Stimulated activated CD4-positive, alpha-beta T cell treated with anti-CD3 and anti-CD28 coated beads, Interleukin-2, amount 100 ng/mL, for 4 hours (primary cell): ENCODE data around the gene EPHA4.

ENCODE experiments used
- DNase-seq: peaks from one replicate; pipeline ENCODE4 v3.0.0-alpha.2; 2020; ENCODE audit warnings: low read depth

The EPHA4 gene

DNA sequence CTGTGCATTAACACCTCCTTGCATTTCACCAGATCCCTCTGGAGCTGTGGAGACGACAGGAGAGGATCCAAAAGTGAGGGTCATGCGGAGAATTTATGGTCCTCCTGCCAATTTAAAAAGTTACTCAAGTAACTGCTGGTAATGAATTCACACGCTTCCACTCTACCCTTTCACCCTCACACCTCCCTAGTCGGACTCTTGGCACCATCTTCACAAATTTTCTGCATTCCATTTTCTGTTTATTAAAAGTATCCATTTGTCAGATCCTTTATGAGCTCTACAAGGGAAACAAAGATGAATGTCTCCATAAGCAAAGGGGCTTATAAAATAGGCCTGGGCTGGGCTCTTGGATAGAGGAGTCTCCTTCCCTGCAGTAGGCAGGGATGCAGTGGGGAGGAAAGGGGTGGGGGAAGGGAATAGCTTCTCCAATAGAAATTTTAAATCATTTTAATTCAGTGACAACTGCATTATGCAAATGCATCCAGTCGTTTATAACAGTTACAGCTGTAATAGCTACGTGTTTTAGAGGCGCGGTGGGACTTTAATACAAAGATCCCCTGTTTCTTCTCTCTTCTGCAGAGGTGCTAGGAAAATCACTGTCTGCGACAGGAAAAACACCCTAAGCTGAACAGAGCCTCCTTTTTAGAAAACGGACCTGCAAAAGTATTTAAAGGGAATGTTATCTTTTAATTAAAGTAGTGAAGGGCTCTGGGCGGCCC is 132.2 kb downstream of the EPHA4 start:
- DNase-seq = no peak

- DNase-seq = no peak
Observed at GRCh38 chr2:221437056-221437455, 135.0 kb downstream of the EPHA4 start.

GRCh38 chr2:221435171-221435570 is 136.9 kb downstream of the EPHA4 start:
- no peak for DNase-seq

DNA sequence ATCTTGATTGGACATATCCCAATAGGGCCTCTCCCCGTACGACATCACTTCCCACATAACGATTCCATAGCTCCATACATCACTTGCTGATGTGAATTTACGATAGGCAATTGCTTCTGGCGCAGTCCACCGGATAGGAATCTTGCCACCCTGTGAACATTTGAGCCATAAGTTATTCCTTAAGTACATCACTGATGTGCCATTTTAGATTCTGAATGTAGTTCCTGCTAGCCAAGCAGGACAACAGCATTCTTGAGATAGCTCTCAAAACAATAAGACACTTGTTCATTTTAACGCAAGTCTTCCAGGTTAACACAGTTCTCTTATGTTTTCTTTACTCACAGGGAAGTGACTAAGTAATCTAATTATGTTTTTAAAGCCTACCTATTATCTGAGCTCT is 138.0 kb downstream of the EPHA4 start:
- no peak for DNase-seq

- no peak for DNase-seq
Observed at GRCh38 chr2:221431477-221431876, 140.6 kb downstream of the EPHA4 start.

GRCh38 chr2:221429741-221430491 is 142.2 kb downstream of the EPHA4 start:
- DNase-seq = no peak

DNA sequence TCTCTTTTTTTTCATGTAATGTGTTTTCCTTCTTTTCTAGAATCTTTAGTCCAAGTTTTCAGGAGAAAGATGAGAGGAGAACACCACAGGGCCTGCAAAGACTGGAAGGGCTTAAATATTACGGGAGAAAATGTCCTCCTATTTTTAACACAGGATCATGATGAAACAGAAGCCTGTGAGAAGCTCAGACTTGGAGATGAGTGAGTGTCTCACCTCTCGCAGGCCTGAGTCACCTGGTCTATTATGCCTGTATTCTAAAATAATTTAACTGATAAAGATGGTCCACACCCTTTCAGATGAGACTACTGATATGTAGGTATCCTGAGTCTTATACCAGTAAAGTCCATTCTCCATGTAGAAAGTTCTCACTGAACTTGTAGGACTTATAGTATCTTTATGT is 143.2 kb downstream of the EPHA4 start:
- no peak for DNase-seq

- DNase-seq = no peak
Observed at GRCh38 chr2:221426929-221427328, 145.2 kb downstream of the EPHA4 start.

DNA sequence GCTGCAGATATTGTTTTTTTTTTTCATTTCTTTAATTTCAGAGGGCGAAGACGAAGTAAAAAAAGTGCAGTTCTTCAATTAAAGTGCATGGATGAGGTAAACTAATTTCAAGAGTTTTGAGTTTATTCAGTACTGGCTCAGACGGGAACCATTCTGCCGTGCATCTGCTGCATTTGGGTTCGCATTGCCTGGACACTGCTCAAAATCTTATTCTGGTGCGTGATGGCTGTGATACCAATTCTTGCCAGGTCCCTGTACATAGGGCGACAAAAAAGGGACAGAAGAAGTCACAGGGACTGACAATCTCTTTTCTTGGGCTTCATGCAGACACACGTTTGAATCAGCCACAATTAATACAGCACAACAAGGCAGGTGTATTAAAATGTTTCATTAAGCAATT is 146.2 kb downstream of the EPHA4 start:
- DNase-seq = no peak

- no peak for DNase-seq
Observed at GRCh38 chr2:221425353-221425752, 146.8 kb downstream of the EPHA4 start.

- DNase-seq = no peak
Observed at GRCh38 chr2:221423210-221423804, 148.8 kb downstream of the EPHA4 start.

DNA sequence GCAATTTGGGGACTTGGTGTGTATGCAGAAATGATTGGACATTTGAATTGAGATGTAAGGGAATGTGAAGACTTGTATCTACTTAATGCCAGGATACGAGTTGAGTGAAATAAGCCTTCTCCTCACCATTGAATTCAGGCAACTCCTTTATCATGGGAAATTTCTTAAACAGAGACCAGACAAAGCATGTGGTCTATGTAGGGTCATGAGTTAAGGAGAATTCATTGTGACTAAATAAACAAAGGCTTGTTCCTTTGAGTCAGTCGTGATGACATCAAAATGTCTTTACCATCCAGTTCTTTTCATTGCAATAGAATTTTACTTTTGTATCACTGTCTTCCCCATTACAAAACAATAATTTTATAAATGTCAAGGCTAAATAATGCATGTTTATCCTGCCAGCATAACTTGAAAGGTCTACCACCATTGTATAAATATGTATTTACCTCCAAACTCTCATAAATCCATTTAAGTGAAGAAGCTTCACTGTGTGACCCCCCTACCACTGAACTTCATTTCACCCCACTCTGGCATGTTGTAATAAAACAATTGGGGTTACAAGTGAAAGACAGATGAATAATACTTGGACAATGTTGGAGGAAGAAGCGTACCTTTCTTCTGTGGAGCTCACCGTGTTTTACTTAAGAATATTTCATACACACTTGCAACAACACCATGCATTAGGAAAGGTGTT is 149.4 kb downstream of the EPHA4 start:
- DNase-seq = no peak

DNA sequence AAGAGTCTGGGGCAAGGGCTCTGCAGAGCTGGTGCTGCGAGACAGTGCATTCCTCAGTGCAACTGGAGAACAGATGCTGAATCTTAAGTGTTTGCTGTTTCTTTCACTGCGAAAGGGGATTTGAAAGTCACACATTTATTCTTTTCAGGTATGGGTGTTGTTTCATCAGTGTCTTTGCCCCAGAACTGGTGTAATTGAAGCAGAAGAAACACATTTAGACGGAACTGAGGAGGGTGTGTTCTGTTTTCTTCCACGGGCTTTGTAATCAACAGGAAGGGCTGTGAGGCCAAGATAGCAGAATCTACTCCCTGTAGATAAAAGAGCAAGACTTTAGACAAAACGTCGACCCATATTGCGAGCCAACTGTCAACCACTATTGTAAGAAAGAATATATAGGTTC is 151.9 kb downstream of the EPHA4 start:
- DNase-seq = no peak

- no peak for DNase-seq
Observed at GRCh38 chr2:221415789-221416188, 156.3 kb downstream of the EPHA4 start.

- no peak for DNase-seq
Observed at GRCh38 chr2:221412978-221413377, 159.1 kb downstream of the EPHA4 start.

DNA sequence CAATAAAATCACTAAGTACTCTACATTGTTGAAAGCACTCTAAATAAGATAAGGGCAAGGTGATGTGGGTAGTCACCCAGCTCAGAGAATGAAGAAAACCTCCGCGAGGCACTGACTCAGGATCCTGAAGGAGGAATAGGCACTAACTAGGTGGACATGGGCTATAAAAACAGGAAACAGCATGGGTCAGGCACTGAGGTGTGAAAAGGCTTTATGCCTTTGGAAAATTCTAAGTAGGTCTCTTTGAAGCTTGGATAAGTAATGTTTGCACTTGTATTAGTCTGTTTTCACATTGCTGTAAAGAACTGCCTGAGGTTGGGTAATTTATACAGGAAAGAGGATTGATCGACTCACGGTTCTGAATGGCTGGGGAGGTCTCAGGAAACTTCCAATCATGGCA is 161.6 kb downstream of the EPHA4 start:
- no peak for DNase-seq

GRCh38 chr2:221407765-221408164 is 164.3 kb downstream of the EPHA4 start:
- DNase-seq = no peak

DNA sequence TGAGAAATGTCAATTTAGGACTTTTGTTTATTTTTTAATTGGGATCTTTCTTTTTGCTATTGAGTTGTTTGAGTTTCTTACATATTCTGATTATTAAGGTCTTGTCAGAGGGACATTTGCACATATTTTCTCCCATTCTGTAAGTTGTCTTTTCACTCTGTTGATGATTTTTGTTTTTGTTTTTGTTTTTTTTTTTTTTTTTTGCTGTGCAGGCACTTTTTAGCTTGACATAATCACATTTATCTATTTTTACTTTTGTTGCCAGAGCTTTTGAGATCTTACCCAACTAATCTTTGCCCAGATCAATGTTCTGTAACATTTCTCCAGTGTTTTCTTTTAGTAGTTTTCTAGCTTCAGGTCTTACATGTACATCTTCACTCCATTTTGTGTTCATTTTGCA is 166.6 kb downstream of the EPHA4 start:
- no peak for DNase-seq

DNA sequence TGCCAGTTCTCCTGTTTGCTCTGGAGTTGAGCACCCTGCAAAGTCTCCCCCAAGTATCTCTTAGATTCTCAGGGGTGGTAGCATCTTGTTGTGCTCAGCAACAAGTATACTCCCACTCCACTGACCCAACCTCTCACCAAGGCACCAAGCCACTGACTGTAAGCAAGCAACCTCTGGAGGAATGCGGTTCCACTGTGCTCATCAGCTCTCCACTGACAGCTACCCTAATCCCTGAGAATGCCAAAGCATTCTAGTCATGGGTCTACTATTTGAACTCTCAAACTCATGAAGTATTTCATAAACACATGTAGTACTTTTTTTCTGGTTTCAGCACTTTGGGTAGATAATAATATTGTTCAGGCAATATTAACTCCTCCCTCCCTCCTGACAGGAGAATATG is 170.0 kb downstream of the EPHA4 start:
- no peak for DNase-seq

DNA sequence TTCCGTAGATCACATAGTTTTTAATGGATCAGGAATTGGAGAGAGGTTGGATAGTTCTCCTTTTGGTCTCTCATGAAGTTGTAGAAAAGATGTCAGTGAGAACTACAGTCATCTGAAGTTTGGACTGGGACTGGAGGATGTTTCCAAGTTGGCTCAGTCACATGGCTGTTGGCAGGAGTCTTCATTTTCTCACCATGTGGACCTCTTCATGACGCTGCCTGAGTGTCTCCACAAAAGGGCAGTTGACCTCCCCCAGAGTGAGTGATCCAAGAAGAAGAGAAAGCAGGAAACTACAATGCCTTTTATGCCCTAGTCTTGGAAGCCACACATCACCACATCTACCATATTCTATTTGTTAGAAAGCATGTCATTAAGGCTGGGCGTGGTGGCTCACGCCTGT is 171.7 kb downstream of the EPHA4 start:
- no peak for DNase-seq

DNA sequence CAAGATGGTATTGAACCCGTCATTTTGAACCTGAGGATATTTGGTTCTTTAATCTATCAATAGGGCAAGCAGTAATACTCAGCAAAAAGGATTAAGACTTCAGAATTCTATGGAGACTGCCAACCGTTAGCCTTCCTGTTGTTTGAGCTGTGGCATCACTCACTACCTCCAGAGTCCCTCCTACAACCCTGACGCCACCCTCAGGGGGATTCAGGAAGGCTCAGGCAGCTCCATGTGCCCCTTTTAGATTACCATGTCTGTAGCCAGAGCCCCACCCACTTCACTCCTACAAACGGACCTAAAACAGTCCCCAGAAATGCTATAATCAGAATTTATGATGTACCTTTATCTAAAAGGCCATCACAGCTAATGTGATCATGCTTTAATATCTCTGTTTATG is 172.9 kb downstream of the EPHA4 start:
- DNase-seq = no peak

DNA sequence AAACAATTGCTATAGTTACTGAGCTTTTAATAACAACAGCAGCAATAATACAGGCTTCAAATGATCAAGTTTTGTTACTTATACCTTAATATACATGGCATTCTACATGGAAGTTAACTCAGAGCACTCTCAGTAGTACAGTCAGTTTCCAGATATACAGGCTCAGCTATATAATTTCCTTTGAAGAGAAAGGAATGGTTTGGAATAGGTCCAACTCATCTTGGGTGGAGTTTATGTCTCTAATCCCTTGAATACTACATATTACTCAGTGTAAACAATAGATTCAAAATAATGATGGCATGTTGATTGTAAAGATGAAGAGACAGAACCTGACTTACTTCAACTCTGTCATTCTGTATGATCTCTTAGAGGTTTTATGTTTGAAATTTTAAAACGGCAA is 174.9 kb downstream of the EPHA4 start:
- no peak for DNase-seq
